HG03558 (cell line): ENCODE results near the gene UNC5B.

ENCODE experiments used
- ATAC-seq: cut with Tn5 transposase; IDR thresholded peaks from one replicate; pipeline ENCODE4 v1.9.1; 2021; ENCODE audit warnings: moderate number of reproducible peaks; ENCODE audit not compliant: unreplicated experiment; ENCODE audit errors: extremely low read depth

UNC5B gene

DNA sequence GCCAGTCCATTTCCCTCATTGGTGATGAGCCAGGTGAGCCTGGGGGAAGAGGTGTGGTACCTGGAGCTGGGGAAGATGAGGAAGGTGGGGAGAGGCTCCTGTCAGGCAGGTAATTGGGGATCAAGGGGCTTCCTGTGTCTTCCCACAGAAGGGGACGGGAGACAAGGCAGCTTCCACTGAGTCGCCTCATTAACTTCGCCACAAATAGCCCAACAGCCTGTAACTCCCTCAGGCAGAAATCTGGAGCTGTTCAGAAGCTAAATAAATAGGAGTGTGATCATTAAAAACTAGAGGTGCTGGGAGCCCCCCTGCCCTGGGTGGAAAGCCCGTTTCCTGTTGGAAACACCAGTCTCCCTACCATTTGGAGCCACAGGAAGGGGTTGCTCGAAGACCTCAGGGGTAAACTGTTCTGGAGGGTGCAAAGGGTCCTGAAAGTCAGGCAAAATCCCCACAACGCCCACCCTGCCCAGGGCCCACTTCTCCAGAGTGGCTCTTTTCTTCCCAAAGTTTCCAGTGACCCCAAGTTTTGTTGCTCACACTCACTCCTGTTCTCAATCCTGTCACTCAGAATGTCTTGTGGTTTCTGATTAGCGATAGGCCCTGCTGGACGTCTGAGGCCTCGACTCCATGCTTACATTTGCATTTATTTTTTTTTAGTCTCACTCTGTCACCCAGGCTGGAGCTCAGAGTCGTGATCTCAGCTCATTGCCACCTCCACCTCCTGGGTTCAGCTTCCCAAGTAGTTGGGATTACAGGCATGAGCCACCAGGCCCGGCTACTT lies 25.7 kb downstream of the UNC5B start:
- no peak for ATAC-seq

DNA sequence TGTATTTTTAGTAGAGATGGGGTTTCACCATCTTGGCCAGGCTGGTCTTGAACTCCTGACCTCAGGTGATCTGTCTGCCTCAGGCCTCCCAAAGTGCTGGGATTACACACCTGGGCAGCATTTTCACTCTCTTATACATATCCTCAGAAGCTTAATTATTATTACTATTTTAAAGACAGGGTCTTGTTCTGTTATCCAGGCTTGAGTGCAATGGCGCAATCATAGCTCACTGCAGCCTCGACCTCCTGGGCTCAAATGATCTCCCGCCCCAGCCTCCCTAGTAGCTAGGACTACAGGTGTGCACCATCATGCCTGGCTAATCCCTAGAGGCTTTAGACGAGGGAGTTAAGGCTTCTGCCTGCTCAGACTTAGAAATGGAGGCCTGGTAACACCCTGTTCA lies 26.3 kb downstream of the UNC5B start:
- ATAC-seq = no peak

- ATAC-seq = no peak
These were observed 27.0 kb downstream of the UNC5B start for GRCh38 chr10:71239131-71239915.

DNA sequence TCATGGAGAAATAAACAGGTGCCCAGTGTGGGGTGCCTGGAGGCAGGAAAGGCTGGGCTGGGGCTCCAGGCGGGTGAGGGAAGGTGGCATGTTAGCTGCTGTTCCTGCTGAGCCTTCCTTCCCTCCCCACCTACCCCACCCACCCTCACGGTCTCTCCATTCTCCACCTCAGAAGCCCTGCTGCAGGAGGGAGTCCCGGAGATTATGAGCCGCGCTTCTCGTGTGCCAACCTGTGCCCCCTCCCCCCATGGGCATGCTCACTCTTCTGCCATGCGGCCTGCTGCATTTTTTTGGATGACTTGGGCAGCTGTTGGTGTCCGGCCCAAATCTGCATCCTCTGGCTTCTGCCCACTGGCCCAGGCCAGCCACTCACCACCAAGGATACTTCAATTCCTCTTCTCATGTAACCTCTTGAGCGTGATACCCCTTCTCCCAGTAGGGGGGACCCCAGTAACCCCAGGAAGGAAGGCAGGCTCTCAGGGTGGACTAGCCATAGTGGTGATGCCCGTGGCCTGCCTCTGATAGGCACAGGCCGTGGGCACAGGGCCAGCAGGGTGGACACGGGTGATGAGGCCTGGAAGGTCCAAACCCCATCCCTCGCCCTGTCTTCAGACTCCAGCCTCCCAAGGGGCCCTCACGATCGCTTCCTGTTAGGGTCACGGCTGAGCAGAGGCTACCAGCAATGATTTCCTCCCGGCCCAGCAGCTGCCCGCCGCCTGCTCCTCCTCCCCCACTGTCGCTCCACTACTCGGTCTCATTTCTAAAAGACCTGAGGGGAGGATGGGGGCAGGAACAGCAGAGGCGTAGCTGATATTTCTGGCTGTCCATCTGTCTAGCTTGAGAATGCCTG lies 27.8 kb downstream of the UNC5B start:
- ATAC-seq = no peak

DNA sequence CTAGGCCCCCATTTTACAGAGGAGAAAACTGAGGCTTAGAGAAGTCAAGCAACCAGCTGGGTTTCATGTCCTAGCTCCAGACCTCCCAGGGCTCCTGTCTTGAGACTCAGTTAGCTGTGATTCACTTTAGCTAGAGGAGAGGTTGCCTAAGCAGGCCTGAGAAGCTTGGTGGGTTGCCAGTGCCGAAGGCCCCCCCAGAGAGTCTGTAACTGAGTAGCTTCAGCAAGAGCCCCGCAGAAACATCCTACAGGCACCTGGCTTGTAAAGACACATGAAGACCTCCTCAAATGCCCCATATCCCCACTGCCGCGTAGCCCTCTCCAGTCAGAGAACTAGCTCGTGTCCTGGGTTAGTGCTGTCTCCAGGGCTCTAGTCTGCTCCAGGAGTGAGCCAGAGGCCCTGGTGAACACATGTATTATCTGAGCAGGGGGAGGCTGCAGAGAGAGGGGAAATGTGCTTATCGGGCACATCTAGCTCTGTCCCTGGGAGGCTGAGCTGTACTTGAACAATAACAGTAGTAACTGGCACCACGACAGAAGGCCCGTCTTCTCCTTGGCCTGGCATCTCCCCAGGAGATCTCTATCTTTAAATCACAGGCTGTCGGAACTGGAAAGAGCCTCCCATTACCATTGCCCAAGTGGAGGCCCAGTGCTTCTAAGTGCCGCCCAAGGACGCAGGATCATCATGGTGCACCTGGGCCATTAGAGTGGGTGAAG lies 28.9 kb downstream of the UNC5B start:
- ATAC-seq = no peak

DNA sequence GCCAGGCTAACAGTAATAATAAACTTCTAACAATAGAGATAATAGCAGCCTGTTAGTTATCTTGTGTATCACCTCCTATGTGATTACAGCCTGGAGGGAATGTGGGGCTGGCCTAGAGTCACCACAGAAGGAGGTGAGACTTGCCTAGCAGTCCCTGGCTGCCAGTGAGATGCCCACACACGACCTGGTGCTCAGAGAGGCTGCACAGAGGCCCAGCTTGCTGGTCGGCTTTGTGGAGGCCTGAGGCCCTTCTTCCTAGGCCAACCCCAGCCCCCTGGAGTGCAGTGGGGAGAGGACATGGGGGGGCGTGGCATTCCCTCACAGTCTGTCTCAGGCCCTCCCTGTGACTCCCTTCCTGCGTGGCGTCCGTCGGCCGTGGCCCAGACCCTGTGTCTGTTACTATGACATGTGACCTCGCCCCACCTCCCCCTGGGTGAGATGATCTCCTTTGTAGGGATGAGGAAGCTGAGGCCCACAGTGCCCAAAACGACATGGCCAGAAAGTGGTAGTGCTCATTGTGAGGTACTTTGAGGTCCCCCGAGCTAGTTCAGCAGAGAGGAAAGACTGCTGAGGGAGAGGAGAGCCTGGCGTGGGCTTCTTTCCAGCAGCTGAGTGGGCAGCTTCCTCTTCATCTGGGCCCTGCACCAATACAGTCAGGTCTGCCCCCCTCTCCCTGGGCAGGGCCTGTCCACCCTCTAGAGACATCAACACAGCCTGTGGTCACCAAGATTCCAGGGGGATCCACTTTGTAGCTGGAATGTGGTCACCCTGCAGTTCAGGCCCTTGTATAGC lies 29.7 kb downstream of the UNC5B start:
- ATAC-seq = no peak

DNA sequence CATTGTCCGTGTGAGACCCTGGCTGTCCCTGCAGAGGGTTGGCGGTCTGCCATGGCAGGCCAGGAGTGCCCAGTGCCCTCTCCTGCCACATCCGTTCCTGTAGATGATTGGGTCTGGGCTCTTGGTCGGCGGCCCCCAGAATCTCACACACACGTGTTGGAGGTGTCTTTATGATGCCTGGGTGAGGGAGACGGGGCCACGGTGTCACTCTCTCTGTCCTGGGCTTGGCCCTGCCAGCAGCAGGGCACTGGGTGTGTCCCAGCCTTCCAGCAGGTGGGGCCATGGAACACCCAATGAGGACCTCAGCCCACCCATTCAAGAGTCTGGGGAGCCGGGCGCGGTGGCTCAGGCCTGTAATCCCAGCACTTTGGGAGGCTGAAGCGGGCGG lies 30.2 kb downstream of the UNC5B start:
- no peak for ATAC-seq

GRCh38 chr10:71243756-71244395 lies 31.5 kb downstream of the UNC5B start:
- ATAC-seq = no peak

GRCh38 chr10:71244431-71245419 lies 32.4 kb downstream of the UNC5B start:
- ATAC-seq = no peak

DNA sequence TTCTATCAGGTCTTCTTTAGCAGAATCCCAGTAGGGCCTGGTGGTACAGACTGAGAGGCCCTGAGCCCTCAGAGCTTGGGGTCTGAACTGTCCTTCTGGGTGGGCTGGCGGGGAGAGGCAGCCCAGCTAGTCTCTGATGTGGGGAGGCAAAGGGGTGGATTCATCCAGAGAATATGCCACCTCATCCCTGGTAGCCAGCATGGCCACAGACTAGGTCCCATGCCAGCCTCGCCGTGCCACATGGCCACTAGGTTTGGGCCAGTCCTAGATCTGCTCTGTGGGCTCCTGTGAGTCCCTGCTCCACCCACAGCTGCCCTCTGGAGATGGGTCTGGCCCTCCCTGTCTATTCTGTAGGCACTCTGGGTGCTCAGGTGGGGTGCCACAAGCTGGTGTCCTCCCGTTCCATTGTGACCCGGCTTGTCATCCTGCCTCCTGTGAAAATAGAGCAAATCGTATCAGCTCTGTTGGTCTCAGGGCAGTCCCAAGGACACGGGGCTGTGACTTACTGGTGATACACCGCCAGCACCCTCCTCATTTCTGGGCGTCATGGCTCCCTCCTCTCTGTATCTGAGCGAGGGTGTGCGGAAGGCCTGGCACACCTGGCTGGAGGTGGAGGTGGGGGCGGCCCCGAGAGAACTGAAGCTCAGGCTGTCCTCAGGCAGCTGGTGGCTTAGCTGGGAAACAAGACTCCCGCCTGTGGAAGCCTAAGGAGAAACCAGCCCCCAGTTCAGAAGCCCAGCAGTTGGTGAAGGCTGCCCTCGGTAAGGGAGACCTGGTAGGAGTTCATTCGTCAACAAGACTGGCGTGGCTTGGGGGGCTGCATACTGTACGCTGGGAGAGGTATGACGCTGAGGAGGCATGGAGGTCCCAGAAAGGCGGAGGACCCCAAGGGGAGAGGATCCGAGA lies 33.3 kb downstream of the UNC5B start:
- ATAC-seq = no peak

DNA sequence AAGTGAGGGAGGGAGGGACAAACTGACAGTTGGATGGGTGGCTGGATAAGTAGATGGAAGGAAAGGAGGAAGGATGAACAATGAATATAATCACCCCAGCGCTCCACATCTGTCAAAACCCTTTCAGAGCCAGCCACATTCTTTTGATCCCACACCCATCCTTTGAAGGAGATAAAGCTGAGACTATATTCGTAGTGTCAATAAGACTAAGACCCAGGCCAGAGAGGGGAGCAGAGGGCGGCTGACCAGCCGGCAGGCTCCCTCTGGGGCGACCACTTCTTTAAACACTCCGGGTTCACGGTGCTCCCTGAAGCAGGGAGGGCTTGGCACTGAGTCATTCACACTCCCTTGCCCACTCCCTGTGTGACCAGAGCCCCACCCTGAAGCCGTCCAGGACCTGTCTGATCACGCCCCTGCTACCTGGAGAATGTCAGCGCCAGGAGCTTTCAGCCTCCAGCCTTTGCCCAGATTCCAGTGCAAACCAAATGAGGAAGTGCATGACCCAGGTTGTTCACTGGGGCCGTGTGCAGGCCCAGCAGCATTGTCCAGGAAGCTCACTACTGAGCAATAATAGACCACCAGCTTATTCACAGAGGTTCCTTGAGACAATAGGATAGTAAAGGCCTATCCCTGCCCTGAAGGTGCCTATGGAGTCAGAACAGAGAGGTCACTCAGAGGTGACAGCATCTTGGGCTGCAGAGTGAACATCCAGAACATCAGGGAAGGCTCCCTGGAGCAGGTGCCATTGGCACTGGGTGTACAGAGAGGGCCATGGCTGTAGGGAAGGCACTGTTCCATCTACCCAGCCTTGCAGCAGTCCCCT lies 34.4 kb downstream of the UNC5B start:
- ATAC-seq = no peak

- ATAC-seq = no peak
These were observed 35.0 kb downstream of the UNC5B start for GRCh38 chr10:71247414-71247705.

GRCh38 chr10:71247804-71248203 lies 35.4 kb downstream of the UNC5B start:
- ATAC-seq = no peak

DNA sequence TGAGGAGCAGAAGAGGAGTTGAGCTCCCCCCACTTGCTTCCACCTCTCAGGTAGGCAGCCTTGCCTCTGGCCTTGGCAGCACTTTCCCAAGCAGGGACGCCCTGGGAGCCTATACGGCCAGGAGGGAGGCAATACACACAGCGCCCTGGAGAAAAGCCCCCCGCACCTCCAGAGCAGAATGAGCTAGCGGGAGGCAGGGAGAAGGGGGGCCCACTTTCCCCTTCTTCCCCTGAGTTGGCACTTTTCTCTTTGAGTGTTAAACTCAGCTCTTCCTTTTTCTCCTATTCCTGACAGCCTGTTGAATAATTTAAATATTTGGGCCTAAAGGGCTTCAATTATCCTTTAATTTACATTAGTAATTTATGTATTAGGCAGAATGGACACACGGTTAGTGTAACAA lies 35.8 kb downstream of the UNC5B start:
- ATAC-seq = no peak

DNA sequence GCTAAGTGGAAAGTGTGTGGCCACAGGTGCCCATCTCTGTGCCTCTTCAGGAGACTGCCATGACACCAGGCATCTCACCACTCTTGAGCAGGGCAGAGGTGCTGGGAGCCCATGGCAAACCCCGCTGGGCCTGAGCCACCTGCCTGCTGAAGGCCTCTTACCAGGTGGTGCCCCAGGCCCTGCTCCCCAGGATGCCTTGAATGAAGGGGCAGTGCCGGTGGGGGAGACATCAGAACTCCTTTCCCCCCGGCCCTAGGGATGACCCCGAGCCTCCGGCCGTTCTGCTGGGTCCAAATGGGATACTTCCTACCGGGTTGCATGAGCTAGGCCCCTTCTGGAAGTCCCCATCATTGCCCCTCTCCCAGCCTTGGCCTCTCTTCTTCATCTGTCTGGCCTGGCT lies 37.6 kb downstream of the UNC5B start:
- no peak for ATAC-seq

GRCh38 chr10:71250405-71250804 lies 38.0 kb downstream of the UNC5B start:
- no peak for ATAC-seq
